ENCODE measurements around the gene ELAVL2.

ELAVL2 gene

DNA sequence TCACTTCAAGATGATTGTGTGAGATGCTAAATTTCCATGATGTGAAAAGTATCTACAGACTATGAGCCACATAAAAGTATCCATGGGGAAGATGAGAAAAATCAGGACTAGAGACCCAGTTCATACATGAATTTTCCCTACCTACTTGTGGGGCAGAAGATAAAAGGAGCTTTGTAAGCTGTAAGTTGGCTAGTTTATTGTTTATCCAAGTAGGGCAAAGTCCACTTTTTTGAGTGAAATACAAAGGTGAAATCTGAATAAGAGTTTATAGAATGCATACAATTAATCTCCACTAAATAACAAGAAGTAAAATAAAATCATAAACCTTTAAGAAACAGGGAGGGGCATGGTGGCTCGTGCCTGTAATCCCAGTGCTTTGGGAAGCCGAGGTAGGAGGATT is 160.4 kb downstream of the ELAVL2 start:
- Mint-ChIP-seq H3K36me3 (ENCODE audit: low read depth) (peaks cover 4% of the 10 kb centered on the region), H3K4me3 (no peak overlapping the region), H3K27ac (no peak overlapping the region), H3K27me3 (ENCODE audit: low read depth, poor library complexity) (no peaks in the 10 kb centered on the region), H3K9me3 (no peaks in the 10 kb centered on the region), H3K4me1 (no peaks in the 10 kb centered on the region)
- TF ChIP-seq, protein P1, sequence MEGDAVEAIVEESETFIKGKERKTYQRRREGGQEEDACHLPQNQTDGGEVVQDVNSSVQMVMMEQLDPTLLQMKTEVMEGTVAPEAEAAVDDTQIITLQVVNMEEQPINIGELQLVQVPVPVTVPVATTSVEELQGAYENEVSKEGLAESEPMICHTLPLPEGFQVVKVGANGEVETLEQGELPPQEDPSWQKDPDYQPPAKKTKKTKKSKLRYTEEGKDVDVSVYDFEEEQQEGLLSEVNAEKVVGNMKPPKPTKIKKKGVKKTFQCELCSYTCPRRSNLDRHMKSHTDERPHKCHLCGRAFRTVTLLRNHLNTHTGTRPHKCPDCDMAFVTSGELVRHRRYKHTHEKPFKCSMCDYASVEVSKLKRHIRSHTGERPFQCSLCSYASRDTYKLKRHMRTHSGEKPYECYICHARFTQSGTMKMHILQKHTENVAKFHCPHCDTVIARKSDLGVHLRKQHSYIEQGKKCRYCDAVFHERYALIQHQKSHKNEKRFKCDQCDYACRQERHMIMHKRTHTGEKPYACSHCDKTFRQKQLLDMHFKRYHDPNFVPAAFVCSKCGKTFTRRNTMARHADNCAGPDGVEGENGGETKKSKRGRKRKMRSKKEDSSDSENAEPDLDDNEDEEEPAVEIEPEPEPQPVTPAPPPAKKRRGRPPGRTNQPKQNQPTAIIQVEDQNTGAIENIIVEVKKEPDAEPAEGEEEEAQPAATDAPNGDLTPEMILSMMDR (IDR thresholded peaks at IDR 0.05) = no peak
- no peak for DNase-seq

DNA sequence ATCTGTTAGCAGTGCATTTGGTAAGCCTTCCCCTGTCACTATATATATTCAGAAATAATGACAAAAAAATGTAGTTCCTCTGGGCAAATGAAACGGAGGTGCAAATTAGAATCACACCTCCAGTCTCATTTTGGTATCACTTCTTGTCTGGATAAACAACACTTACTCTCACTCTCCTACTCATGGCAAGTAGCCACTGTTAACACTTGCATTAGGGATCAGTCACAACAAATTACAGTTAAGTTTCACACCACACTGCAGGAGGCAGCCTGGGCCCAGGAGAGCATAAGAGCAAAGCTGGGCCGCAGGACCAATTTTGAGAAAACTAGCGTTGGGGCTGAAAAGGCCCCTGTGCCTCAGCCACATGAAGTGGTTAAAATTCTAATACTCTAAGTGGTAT is 161.0 kb downstream of the ELAVL2 start:
- no peak for DNase-seq
- TF ChIP-seq, protein P1 (IDR thresholded peaks at IDR 0.05) = no peak
- Mint-ChIP-seq H3K27ac (peak overlapping the region; percentile 69), H3K9me3 (no peaks in the 10 kb centered on the region), H3K27me3 (ENCODE audit: low read depth, poor library complexity) (no peaks in the 10 kb centered on the region), H3K4me3 (no peak overlapping the region), H3K4me1 (no peaks in the 10 kb centered on the region), H3K36me3 (ENCODE audit: low read depth) (no peaks in the 10 kb centered on the region)

DNA sequence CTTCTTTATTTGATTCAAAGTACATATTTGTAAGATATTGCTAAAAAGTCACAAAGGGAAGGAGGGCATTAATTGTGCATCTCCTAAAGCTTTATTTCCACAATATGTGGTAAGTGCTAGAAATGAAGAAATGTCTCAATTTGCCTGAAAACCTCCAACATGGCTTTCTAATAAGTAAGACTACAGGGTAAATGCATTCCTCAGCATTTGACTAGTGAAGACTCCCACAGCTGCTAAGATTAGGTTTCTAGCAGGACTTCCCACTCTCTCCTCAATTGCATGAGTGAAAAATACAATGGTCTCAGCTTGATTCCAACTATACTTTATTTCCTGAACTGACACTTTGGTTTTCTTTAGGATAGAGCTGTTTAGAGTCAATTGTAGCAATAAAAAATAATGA is 162.1 kb downstream of the ELAVL2 start:
- Mint-ChIP-seq H3K27ac (no peak overlapping the region), H3K4me1 (no peaks in the 10 kb centered on the region), H3K9me3 (no peaks in the 10 kb centered on the region), H3K36me3 (ENCODE audit: low read depth) (no peaks in the 10 kb centered on the region), H3K4me3 (no peak overlapping the region), H3K27me3 (ENCODE audit: low read depth, poor library complexity) (no peaks in the 10 kb centered on the region)
- no peak for DNase-seq
- TF ChIP-seq, protein P1 (IDR thresholded peaks at IDR 0.05) = no peak

DNA sequence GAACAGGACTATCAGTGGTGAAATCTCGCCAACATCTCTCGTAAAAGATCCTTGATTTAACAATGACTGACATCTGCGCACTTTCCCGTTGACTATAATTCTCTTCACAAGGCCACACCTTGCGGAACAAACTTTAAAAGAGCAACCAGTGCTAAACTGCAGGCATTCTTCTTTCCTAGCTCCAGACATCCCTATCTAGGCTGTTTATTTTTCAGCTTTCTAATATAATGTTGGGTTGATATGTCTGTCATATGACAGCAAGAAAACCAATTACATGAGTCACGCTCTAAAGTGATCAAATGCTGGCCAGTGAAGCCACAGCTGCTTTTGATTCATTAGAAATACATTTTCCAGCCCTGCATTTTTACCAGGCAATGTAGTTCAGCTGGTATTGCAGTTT is 162.5 kb downstream of the ELAVL2 start:
- no peaks in the 10 kb centered on the region for H3K9me3 Mint-ChIP-seq
- no peak for DNase-seq
- no peaks in the 10 kb centered on the region for H3K36me3 Mint-ChIP-seq (ENCODE audit: low read depth)
- no peak overlapping the region for H3K27ac Mint-ChIP-seq
- H3K27me3 Mint-ChIP-seq (ENCODE audit: low read depth, poor library complexity) = no peaks in the 10 kb centered on the region
- TF ChIP-seq, protein P1 (IDR thresholded peaks at IDR 0.05) = no peak
- H3K4me1 Mint-ChIP-seq = no peaks in the 10 kb centered on the region
- H3K4me3 Mint-ChIP-seq = no peak overlapping the region

DNA sequence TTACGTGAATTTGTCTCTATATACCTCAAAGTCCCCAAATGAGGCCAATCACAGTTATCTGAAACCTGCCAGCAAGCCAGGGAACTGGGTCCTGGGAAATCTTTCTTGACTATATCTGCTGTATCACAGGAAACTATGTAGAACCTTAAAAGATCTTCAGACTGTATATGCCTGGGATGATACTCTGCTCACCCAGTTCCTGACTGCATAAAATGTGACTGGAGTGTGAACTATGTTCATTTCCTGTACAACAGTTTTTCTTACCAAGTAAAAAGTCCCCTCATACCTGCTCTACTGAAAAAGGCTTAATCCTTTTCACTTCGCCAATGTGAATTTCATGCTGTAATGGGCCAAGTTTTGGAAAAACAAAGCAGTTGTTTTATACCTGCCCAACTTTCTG is 162.9 kb downstream of the ELAVL2 start:
- Mint-ChIP-seq H3K27ac (no peak overlapping the region), H3K4me1 (no peaks in the 10 kb centered on the region), H3K9me3 (no peaks in the 10 kb centered on the region), H3K27me3 (ENCODE audit: low read depth, poor library complexity) (no peaks in the 10 kb centered on the region), H3K4me3 (no peak overlapping the region), H3K36me3 (ENCODE audit: low read depth) (no peaks in the 10 kb centered on the region)
- DNase-seq = no peak
- TF ChIP-seq, protein P1 (IDR thresholded peaks at IDR 0.05) = no peak

DNA sequence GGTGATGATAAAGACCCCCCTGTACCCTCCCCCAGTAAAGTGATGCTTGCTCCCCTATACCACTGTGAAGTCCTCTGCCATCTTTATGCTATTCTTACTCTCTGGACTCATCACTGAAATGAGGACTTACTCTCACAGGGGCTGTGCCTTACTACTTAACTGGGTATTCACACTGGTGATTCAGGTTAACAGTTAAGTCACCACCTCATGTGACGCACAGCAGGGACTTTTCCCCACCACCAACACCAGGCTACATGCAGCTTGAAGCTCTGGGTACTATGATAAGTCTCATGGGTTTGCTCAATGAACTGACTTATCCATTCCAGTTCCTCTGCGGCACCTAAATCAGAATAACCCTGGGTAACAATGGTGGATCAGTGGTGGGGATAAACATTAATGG is 163.7 kb downstream of the ELAVL2 start:
- H3K4me1 Mint-ChIP-seq = no peaks in the 10 kb centered on the region
- no peaks in the 10 kb centered on the region for H3K36me3 Mint-ChIP-seq (ENCODE audit: low read depth)
- H3K4me3 Mint-ChIP-seq = no peak overlapping the region
- DNase-seq = no peak
- H3K27ac Mint-ChIP-seq = no peak overlapping the region
- no peaks in the 10 kb centered on the region for H3K9me3 Mint-ChIP-seq
- no peaks in the 10 kb centered on the region for H3K27me3 Mint-ChIP-seq (ENCODE audit: low read depth, poor library complexity)
- TF ChIP-seq, protein P1 (IDR thresholded peaks at IDR 0.05) = no peak

Measured in nephron progenitor cell (in vitro differentiated cells).